Endothelial cell of umbilical vein (primary cell): ENCODE data around the gene RPS2. TPM values are rescaled to one million over a fixed set of nuclear protein-coding genes. Genes with fewer than 3 reads are reported as not detected.

ENCODE experiments used
- BruUV-seq: library from RNA; stranded (reverse); fragments of 400-500 nt; replicated peaks from 2 replicates; lab custom pipeline; 2021; lab: Mats Ljungman, UMichigan
- CTCF ChIA-PET: fragments of 300-600, 350-600 bp; sonication (Branson Sonifier 250); formaldehyde crosslinking; loops from one replicate; lab custom pipeline; 2021; ENCODE audit warnings: antibody characterized with exemption, inconsistent platforms; lab: Charles Lee
- POLR2A ChIA-PET: fragments of 300-600, 350-600 bp; sonication (Branson Sonifier 250); formaldehyde crosslinking; loops from one replicate; lab custom pipeline; 2021; ENCODE audit warnings: antibody characterized with exemption, inconsistent platforms; lab: Charles Lee
- DNase-seq: peaks from one replicate; pipeline ENCODE4 v3.0.0-alpha.2; 2011; ENCODE audit warnings: low read depth, low spot score
- FAIRE-seq: peaks from 2 replicates; lab custom pipeline; 2011; peaks lifted over from hg19 to GRCh38; lab: Jason Lieb, UNC
- H2AFZ ChIP-seq: 2 replicates; pipeline ENCODE4 v1.6.0; 2012; ENCODE audit warnings: low read depth, low read length, control low read depth, inconsistent platforms
- H3K27ac ChIP-seq: 2 replicates; pipeline ENCODE4 v1.5.1; 2011; ENCODE audit warnings: low read depth, mild to moderate bottlenecking, control low read depth, low read length, moderate library complexity; ENCODE audit not compliant: insufficient read depth
- H3K27me3 ChIP-seq, 2 experiments: 2 replicates each; pipeline versions ENCODE4 v1.6.0 to v1.6.1; 2011; ENCODE audit warnings: low read length in 2 of 2, mixed read lengths in 1 of 2; ENCODE audit not compliant: control insufficient read depth in 2 of 2, insufficient read depth in 2 of 2
- H3K36me3 ChIP-seq, 2 experiments: 2 replicates in 1 of 2; 3 replicates in 1 of 2; pipeline ENCODE4 v1.5.1; 2011; ENCODE audit warnings: low read length in 2 of 2, mild to moderate bottlenecking in 1 of 2, moderate library complexity in 1 of 2; ENCODE audit not compliant: control insufficient read depth in 2 of 2, insufficient read depth in 2 of 2; ENCODE audit errors: extremely low read depth in 1 of 2
- H3K4me1 ChIP-seq: 3 replicates; pipeline ENCODE4 v1.5.1; 2011; ENCODE audit warnings: mild to moderate bottlenecking, low read length; ENCODE audit not compliant: control insufficient read depth, insufficient read depth; ENCODE audit errors: extremely low read depth
- H3K4me2 ChIP-seq: 2 replicates; pipeline ENCODE4 v1.6.1; 2011; ENCODE audit warnings: low read length, control low read depth, mixed read lengths; ENCODE audit not compliant: insufficient read depth
- H3K4me3 ChIP-seq, 3 experiments: fragments of 200-600 bp in 1 of 3; sonication (generic), shearing (Covaris generic) in 1 of 3; replicated peaks in 1 of 3; 2 replicates each; pipeline ENCODE4 v1.5.1; 2011 to 2016; ENCODE audit warnings: control low read depth in 3 of 3, low read length in 3 of 3, mild to moderate bottlenecking in 2 of 3, inconsistent platforms in 1 of 3, low read depth in 1 of 3, moderate library complexity in 1 of 3; ENCODE audit not compliant: insufficient read depth in 1 of 3
- H3K79me2 ChIP-seq: 2 replicates; pipeline ENCODE4 v1.6.0; 2012; ENCODE audit warnings: low read length, inconsistent platforms; ENCODE audit not compliant: control insufficient read depth, insufficient read depth
- H3K9ac ChIP-seq: replicated peaks from 2 replicates; pipeline ENCODE3; 2011; ENCODE audit warnings: low read length, control low read depth; ENCODE audit not compliant: insufficient read depth; ENCODE audit errors: extremely low read depth
- H3K9me1 ChIP-seq: replicated peaks from 3 replicates; pipeline ENCODE4 v1.6.0; 2011; ENCODE audit warnings: mild to moderate bottlenecking, low read length; ENCODE audit not compliant: control insufficient read depth, insufficient read depth; ENCODE audit errors: extremely low read depth
- H3K9me3 ChIP-seq: replicated peaks from 2 replicates; pipeline ENCODE4 v1.5.1; 2012; ENCODE audit warnings: low read length, inconsistent platforms; ENCODE audit not compliant: control insufficient read depth, insufficient read depth
- H4K20me1 ChIP-seq: replicated peaks from 2 replicates; pipeline ENCODE3; 2011; ENCODE audit warnings: mild to moderate bottlenecking, low read length; ENCODE audit not compliant: control insufficient read depth, insufficient read depth; ENCODE audit errors: extremely low read depth
- EZH2 ChIP-seq: IDR thresholded peaks from 2 replicates; pipeline ENCODE4 v1.6.1; 2012; ENCODE audit warnings: borderline replicate concordance, low read depth, mild to moderate bottlenecking, moderate library complexity, low read length, inconsistent platforms; ENCODE audit not compliant: severe bottlenecking
- FOS ChIP-seq: IDR thresholded peaks from 2 replicates; pipeline ENCODE4 v1.6.1; 2011; ENCODE audit warnings: mild to moderate bottlenecking, low read length, moderate library complexity, borderline replicate concordance; ENCODE audit not compliant: insufficient read depth
- GATA2 ChIP-seq: IDR thresholded peaks from 2 replicates; pipeline ENCODE4 v1.7.0; 2011; ENCODE audit warnings: low read depth, mild to moderate bottlenecking, moderate library complexity, mixed read lengths, low read length; ENCODE audit not compliant: insufficient read length, insufficient read depth
- JUN ChIP-seq: IDR thresholded peaks from 2 replicates; pipeline ENCODE4 v1.6.1; 2011; ENCODE audit warnings: borderline replicate concordance, low read depth; ENCODE audit not compliant: insufficient read length, insufficient read depth
- MYC ChIP-seq: IDR thresholded peaks from one replicate; pipeline ENCODE4 v1.6.1; 2011; ENCODE audit warnings: mild to moderate bottlenecking, low read depth, low read length
- POLR2A ChIP-seq: IDR thresholded peaks from 2 replicates; pipeline ENCODE4 v1.6.1; 2012; ENCODE audit warnings: low read depth, mild to moderate bottlenecking, control low read depth, low read length
- POLR2AphosphoS5 ChIP-seq: IDR thresholded peaks from 2 replicates; pipeline ENCODE4 v1.6.1; 2012; ENCODE audit warnings: low read depth, mild to moderate bottlenecking, control low read depth, low read length, moderate library complexity; ENCODE audit not compliant: insufficient read depth
- dilution Hi-C: fragments of 300-500 bp; cut with MboI; formaldehyde crosslinking; loops from one replicate; pipeline ENCODE4 v1.15.0; 2019; ENCODE audit warnings: low sequenced_read_pairs; ENCODE audit not compliant: extremely low pct_ligation_motif_present
- intact Hi-C: fragments of 100-400 bp; cut with micrococcal nuclease; formaldehyde crosslinking; loops from one replicate; pipeline ENCODE4 v1.10.0; 2022
- polyA plus RNA-seq, 4 experiments: library from polyadenylated mRNA; depleted of rRNA in 3 of 4; stranded (reverse) in 3 of 4; unstranded in 1 of 4; fragments of >200 nt; gene quantifications; 2 replicates each; pipeline versions ENCODE4 v1.2.1 to v1.2.3, GENCODE V29; 2011 to 2012; ENCODE audit warnings: missing spikeins in 1 of 4
- total RNA-seq: library from RNA; stranded (reverse); gene quantifications from 2 replicates; pipeline ENCODE4 v1.2.3, GENCODE V29; 2021
- TF ChIP-seq, protein P1 (sequence below): IDR thresholded peaks from 2 replicates; pipeline ENCODE4 v1.6.1; 2011; ENCODE audit not compliant: insufficient read depth, insufficient read length
- TF ChIP-seq, protein P2 (sequence below), 2 donors: IDR thresholded peaks; 1 replicate in 1 of 2; 2 replicates in 1 of 2; pipeline ENCODE4 v1.5.1; 2011; ENCODE audit warnings: low read length in 2 of 2, mild to moderate bottlenecking in 2 of 2, moderate library complexity in 2 of 2, control low read depth in 1 of 2, inconsistent platforms in 1 of 2, low read depth in 1 of 2; ENCODE audit not compliant: insufficient read depth in 1 of 2; ENCODE audit errors: extremely low read depth in 1 of 2

RPS2 gene
- total and polyA plus RNA-seq, 2 donors (not counting 3 experiments of a cell fraction or from before 2014, with no cell fraction given): 2,793 to 9,021 TPM

DNA sequence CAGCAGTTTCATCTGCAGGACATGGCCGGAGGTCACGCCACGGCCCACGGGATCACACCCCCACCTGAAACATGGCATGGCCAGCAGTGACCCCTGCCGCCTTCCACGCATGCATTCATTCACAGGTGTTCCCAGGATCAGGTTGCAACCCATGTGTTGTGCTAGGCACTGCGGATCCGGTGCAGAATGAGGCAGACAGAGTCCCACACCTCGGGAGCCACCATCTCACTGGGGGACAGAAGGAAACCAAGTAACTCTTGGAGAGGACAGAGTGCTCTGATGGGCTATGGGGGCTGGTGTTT, 17.3 kb downstream of the RPS2 start:
- H2AFZ ChIP-seq: no peak overlapping the region
- TF ChIP-seq, protein P1, sequence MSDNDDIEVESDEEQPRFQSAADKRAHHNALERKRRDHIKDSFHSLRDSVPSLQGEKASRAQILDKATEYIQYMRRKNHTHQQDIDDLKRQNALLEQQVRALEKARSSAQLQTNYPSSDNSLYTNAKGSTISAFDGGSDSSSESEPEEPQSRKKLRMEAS: no peak
- TF ChIP-seq, protein P2, sequence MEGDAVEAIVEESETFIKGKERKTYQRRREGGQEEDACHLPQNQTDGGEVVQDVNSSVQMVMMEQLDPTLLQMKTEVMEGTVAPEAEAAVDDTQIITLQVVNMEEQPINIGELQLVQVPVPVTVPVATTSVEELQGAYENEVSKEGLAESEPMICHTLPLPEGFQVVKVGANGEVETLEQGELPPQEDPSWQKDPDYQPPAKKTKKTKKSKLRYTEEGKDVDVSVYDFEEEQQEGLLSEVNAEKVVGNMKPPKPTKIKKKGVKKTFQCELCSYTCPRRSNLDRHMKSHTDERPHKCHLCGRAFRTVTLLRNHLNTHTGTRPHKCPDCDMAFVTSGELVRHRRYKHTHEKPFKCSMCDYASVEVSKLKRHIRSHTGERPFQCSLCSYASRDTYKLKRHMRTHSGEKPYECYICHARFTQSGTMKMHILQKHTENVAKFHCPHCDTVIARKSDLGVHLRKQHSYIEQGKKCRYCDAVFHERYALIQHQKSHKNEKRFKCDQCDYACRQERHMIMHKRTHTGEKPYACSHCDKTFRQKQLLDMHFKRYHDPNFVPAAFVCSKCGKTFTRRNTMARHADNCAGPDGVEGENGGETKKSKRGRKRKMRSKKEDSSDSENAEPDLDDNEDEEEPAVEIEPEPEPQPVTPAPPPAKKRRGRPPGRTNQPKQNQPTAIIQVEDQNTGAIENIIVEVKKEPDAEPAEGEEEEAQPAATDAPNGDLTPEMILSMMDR (IDR thresholded peaks at IDR 0.05; ENCODE audit: extremely low read depth in 1 of 2, insufficient read depth in 1 of 2, low read depth in 1 of 2, low read length in 2 of 2): no peak
- TF ChIP-seq EZH2 (no peak), FOS (no peak), POLR2A (no peak), MYC (no peak), POLR2AphosphoS5 (no peak), JUN (no peak), GATA2 (no peak)
- H3K9me1 ChIP-seq: no peaks in the 10 kb centered on the region
- ChIA-PET POLR2A (interaction anchor here (0.7 kb wide), 1 partner anchor 9 kb away, joined by 4 read pairs; no protein-coding TSS in a partner anchor), CTCF (no interaction called here)
- no peaks in the 10 kb centered on the region for H3K36me3 ChIP-seq
- no peak overlapping the region for H3K4me3 ChIP-seq
- BruUV-seq: no TSS peak
- no peak overlapping the region for H3K9ac ChIP-seq
- H3K4me2 ChIP-seq: no peak overlapping the region
- H3K9me3 ChIP-seq: no peaks in the 10 kb centered on the region
- intact Hi-C loops (no loop called here), dilution Hi-C loops (no loop called here)
- no peak overlapping the region for H3K27ac ChIP-seq
- no peaks in the 10 kb centered on the region for H3K27me3 ChIP-seq
- H3K4me1 ChIP-seq: peaks cover 5% of the 10 kb centered on the region
- no peaks in the 10 kb centered on the region for H3K79me2 ChIP-seq
- FAIRE-seq (no peak), DNase-seq (no peak)
- no peaks in the 10 kb centered on the region for H4K20me1 ChIP-seq
